AG10803 (cell line): ENCODE measurements around the gene VCL.

Experiments used
- DNase-seq: peaks from one replicate; pipeline ENCODE4 v3.0.0; 2010; ENCODE audit warnings: low read depth
- H3K4me3 ChIP-seq: 2 replicates; pipeline ENCODE4 v1.5.1; 2011; ENCODE audit warnings: mild to moderate bottlenecking, low read length, control low read depth
- TF ChIP-seq, protein P1 (sequence below): conservative IDR thresholded peaks from 2 replicates; pipeline ENCODE4 v1.5.1; 2011; ENCODE audit warnings: mild to moderate bottlenecking, low read length, control low read depth, inconsistent platforms

VCL gene

DNA sequence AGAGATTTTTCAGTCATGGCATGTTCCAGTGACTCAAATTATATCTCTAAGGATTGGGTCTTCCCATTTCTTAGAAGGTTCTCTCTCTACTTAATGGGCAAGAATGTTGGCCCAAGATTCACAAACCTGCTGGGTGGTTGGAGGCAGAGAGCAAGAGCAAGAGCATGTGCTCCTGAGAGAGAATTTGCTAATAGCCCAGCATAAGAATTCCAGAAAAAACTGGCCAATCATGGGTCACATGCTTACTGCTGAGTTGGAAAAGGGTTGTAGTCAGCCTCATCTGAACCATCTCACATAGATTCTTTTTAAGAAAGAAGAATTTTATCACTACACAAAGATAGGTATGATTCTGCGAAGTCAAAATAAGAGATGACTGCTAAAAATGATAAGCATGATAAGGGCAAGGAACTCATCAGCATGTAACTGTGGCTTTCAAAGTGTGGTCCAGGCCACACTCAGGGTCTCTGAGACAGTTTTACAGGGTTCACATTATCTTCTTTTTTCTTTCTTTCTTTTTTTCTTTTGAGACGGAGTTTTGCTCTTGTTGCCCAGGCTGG is 8.2 kb upstream of the VCL start:
- H3K4me3 ChIP-seq, result no peak overlapping the region
- TF ChIP-seq, protein P1, sequence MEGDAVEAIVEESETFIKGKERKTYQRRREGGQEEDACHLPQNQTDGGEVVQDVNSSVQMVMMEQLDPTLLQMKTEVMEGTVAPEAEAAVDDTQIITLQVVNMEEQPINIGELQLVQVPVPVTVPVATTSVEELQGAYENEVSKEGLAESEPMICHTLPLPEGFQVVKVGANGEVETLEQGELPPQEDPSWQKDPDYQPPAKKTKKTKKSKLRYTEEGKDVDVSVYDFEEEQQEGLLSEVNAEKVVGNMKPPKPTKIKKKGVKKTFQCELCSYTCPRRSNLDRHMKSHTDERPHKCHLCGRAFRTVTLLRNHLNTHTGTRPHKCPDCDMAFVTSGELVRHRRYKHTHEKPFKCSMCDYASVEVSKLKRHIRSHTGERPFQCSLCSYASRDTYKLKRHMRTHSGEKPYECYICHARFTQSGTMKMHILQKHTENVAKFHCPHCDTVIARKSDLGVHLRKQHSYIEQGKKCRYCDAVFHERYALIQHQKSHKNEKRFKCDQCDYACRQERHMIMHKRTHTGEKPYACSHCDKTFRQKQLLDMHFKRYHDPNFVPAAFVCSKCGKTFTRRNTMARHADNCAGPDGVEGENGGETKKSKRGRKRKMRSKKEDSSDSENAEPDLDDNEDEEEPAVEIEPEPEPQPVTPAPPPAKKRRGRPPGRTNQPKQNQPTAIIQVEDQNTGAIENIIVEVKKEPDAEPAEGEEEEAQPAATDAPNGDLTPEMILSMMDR, result no peak
- no peak for DNase-seq

DNA sequence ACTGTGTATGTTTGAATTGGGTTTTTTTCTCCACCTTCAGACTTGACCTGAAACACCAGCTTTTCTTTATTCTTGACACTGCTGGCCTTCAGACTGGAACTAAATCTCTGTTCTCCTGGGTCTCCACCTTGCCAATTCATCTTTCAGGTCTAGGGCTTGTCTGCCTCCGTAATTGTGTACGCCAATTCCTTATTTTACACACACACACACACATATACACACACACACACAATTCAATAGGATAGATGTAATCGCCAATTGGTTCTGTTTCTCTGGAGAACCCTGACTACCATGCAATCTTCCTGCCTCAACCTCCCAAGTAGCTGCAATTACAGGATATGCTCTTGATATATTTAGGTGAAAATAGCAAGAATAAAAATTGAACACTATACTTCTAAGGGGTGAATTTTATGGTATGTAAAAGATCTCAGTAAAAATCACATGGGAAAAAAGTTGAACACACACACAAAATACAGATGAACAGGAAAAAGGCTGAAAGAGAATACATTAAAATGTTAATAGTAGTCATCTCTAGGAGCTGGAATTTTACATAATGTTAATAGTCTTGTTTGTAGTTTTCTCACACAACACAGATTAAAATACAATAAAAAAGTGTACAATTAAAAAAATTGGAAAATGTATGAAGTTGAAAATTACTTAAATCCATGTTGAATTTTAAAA is 6.6 kb upstream of the VCL start:
- no peak overlapping the region for H3K4me3 ChIP-seq
- TF ChIP-seq, protein P1, result no peak
- DNase-seq, result no peak

DNA sequence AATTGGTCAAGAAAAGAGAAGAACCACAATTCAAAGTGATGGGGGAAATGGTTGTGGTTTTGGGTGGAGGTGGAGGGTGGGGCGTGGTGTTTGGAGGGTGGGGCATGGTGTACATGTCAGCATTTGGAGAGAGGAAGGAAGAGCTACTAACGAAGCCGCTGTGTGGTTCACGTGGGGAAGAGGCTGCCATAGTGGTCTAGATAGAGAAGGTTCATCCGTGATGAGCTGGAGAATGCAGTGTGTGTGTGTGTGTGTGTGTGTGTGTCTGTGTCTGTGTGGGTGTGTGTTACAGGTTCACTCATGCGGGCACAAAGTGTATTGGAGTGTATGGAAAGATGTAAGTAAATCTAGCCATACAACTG is 6.1 kb upstream of the VCL start:
- DNase-seq, result no peak
- TF ChIP-seq, protein P1, result no peak
- no peak overlapping the region for H3K4me3 ChIP-seq

DNA sequence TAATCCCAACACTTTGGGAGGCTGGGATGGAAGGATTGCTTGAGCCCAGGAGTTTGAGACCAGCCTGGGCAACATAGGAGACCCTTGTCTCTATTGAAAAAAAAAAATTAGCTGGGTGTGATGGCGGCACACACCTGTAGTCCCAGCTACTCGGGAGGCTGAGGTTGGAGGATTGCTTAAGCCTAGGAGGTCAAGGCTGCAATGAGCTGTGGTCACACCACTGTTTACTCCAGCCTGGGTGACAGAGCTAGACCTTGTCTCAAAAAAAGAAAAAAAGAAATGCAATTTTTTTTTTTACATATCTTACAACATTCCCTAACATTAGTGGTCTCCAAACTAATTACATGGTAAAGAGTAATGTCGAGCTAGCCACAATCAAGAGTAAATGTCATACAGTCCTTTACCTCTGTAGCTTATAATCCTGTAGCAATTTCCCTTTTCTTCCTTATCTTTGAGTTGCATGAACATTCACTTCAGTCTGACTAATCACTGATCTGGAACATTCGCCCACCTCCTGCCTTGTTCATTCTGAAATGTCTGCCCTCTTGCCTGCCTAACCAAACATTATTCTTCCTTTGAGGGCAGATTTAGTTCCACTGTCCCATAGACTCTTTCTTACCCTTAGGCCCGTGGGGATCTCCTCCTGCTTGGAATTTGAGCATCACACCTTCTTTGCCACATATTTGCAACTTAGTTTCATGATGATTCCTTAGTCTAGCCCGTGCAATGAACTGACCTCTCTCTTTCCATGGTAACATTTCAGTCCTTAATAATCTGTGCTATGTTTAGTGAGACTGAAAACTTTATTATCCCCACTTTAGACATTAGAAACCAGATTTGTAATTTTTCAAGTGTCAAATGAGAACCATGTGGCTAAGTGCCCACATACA is 4.8 kb upstream of the VCL start:
- TF ChIP-seq, protein P1, result no peak
- no peak for DNase-seq
- no peak overlapping the region for H3K4me3 ChIP-seq

DNA sequence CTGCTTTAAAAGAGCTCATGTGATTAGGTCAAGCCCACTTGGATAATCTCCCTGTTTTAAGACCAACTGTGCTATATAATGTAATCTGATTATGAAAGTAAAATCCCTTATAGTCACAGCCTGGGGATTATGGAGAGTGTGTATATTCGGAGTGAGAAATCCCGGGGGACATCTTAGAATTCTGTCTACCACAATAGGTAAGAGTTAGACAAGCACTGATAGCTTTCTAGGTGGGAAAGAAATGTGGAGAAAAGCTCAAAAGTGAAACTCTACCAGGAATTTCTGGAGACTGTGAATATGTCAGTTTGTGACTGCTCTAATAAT is 2.9 kb upstream of the VCL start:
- TF ChIP-seq, protein P1, result no peak
- H3K4me3 ChIP-seq, result no peak overlapping the region
- DNase-seq, result no peak

DNA sequence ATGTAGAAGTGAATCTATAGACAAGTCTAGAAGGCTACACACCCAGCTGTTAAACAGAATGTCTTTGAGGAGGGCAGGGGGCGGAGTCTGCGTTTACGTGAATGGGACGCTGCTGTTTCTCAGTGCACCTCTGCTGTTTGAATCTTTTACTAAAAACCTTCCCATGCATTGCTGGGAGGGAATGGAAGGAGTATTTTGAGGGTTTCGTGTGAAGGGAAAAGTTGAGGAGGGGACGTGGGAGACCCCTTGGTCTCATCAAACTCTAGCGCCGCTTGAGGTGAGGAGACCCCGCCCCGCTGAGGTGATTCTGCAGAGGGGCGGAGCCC is 492 bp upstream of the VCL start:
- peak overlapping the region; percentile 75 for H3K4me3 ChIP-seq
- DNase-seq, result no peak
- TF ChIP-seq, protein P1, result no peak

DNA sequence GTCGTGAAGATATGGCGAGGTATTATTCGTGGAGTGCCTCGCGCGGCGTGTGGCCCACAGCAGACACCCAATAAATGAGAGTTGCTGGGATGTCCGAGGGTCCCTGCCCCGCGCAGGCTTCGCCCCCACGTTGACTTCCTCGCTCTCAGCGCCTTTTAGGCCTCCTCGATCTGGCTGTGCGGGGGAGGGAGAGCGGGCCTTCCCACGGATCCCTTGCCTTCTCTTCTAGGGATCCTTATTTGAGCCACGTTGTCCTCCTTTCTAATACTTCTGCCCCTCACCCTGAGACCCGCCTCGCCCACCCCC is 660 bp downstream of the VCL start:
- TF ChIP-seq, protein P1, result no peak
- peak overlapping the region; percentile 98 for H3K4me3 ChIP-seq
- no peak for DNase-seq
